Lung (tissue), 12 donors: ENCODE data around the gene DRICH1. TPM values are rescaled to one million over a fixed set of nuclear protein-coding genes. Genes with fewer than 3 reads are reported as not detected.
"Not testable (repeated sequence)": the region's sequence is repeated elsewhere in the genome, so short reads cannot be mapped to it uniquely, and the experiment has no call there.

Source experiments
- ATAC-seq: fragments of 200-7000 bp; cut with Tn5 transposase; one replicate; pipeline ENCODE4 v1.9.1; 2020; ENCODE audit warnings: moderate number of reproducible peaks; ENCODE audit not compliant: insufficient read depth, low FRiP score
- DNase-seq, 3 donors: peaks; one replicate each; pipeline ENCODE4 v3.0.0-alpha.2; 2013 to 2017
- H3K27ac ChIP-seq, 2 donors: one replicate each; pipeline ENCODE4 v1.5.1; 2013; ENCODE audit warnings: mild to moderate bottlenecking in 2 of 2, moderate library complexity in 2 of 2, control low read depth in 1 of 2, inconsistent platforms in 1 of 2, low read depth in 1 of 2, low read length in 1 of 2
- H3K27me3 ChIP-seq, 3 donors: one replicate each; pipeline ENCODE4 v1.5.1; 2013; ENCODE audit warnings: low read length in 2 of 3; ENCODE audit not compliant: control insufficient read depth in 3 of 3, insufficient read depth in 3 of 3
- H3K36me3 ChIP-seq, 4 donors: one replicate each; pipeline ENCODE4 v1.5.1; 2013; ENCODE audit warnings: low read length in 4 of 4, mild to moderate bottlenecking in 1 of 4, moderate library complexity in 1 of 4; ENCODE audit not compliant: control insufficient read depth in 4 of 4, insufficient read depth in 4 of 4
- H3K4me1 ChIP-seq, 5 donors: one replicate each; pipeline ENCODE4 v1.5.1; 2013; ENCODE audit warnings: low read length in 5 of 5, mild to moderate bottlenecking in 2 of 5, moderate library complexity in 1 of 5; ENCODE audit not compliant: control insufficient read depth in 5 of 5, insufficient read depth in 5 of 5
- H3K4me3 ChIP-seq: one replicate; pipeline ENCODE4 v1.5.1; 2013; ENCODE audit warnings: mild to moderate bottlenecking, control low read depth, moderate library complexity
- H3K9ac ChIP-seq, 2 donors: one replicate each; pipeline ENCODE4 v1.5.1; 2013; ENCODE audit warnings: low read length in 2 of 2, control low read depth in 1 of 2; ENCODE audit not compliant: insufficient read depth in 1 of 2
- H3K9me3 ChIP-seq, 4 donors: one replicate each; pipeline ENCODE4 v1.5.1; 2013; ENCODE audit warnings: low read length in 3 of 4, mild to moderate bottlenecking in 1 of 4, moderate library complexity in 1 of 4; ENCODE audit not compliant: control insufficient read depth in 4 of 4, insufficient read depth in 3 of 4
- CTCF ChIP-seq: IDR thresholded peaks from 2 replicates; pipeline ENCODE4 v1.5.1; 2012; ENCODE audit warnings: mild to moderate bottlenecking; ENCODE audit errors: control extremely low read depth, extremely low read depth
- WGBS, 2 donors: extraction: QIAGEN DNeasy Blood & Tissue Kit; methylation state at CpG; one replicate each; pipeline ENCODE4 v1.1.7; 2013; 5-methylcytosine and 5-hydroxymethylcytosine counted together
- polyA plus RNA-seq, 2 donors: library from polyadenylated mRNA; stranded (reverse); fragments of 200-250 nt; gene quantifications; one replicate each; pipeline ENCODE4 v1.2.1, GENCODE V29; 2013
- total RNA-seq, 2 donors: library from RNA; depleted of rRNA in 1 of 2; stranded (reverse); fragments of >200 nt in 1 of 2; gene quantifications; one replicate each; pipeline ENCODE4 v1.2.1, GENCODE V29; 2014 to 2021
- donor health status: control.
- donor health status: control.
- donor health status: Bipolar disorder and iron deficiency.
- donor health status: healthy.
- donor health status: DM: yes; HTN: yes; CAD: no.

The DRICH1 gene
- total and polyA plus RNA-seq, 4 donors = 0.15 to 0.86 (median 0.65) TPM

GRCh38 chr22:23574877-23575276 lies 57.2 kb downstream of the DRICH1 start:
- no peaks in the 10 kb centered on the region for H3K4me1 ChIP-seq
- peaks cover 0 to 2% (median 0%) of the 10 kb centered on the region in 4 donors for H3K9me3 ChIP-seq
- ATAC-seq = no peak
- no peak for TF ChIP-seq CTCF
- DNase-seq = no peak
- no peaks in the 10 kb centered on the region for H3K36me3 ChIP-seq
- no peak overlapping the region for H3K27ac ChIP-seq
- H3K27me3 ChIP-seq = no peaks in the 10 kb centered on the region
- no peak overlapping the region for H3K9ac ChIP-seq
- H3K4me3 ChIP-seq = no peak overlapping the region
- WGBS, 2 donors = 67 to 85% methylated on average over 8 of the region's 8 CpGs

- Histone ChIP-seq H3K27ac (no peak overlapping the region), H3K27me3 (no peaks in the 10 kb centered on the region)
Observed at GRCh38 chr22:23574371-23574811, 57.7 kb downstream of the DRICH1 start.

GRCh38 chr22:23573701-23574235 lies 58.4 kb downstream of the DRICH1 start:
- not testable (repeated sequence) for H3K4me1 ChIP-seq, H3K9me3 ChIP-seq, H3K4me3 ChIP-seq, ATAC-seq, H3K27ac ChIP-seq, H3K27me3 ChIP-seq, H3K36me3 ChIP-seq, DNase-seq, H3K9ac ChIP-seq
- 62 to 70% methylated on average over 8 of the region's 8 CpGs for WGBS, 2 donors

More at GRCh38 chr22:23574371-23574811, 57.7 kb downstream of the DRICH1 start:
- Histone ChIP-seq H3K36me3 (no peaks in the 10 kb centered on the region), H3K9me3 (peaks cover 0 to 2% (median 0%) of the 10 kb centered on the region in 4 donors), H3K4me3 (no peak overlapping the region), H3K9ac (no peak overlapping the region), H3K4me1 (no peaks in the 10 kb centered on the region)
- ATAC-seq = no peak
- DNase-seq = no peak
- WGBS, 2 donors = 79 to 88% methylated on average over 4 of the region's 4 CpGs
- no peak for TF ChIP-seq CTCF

GRCh38 chr22:23573106-23573505 lies 59.0 kb downstream of the DRICH1 start:
- H3K27me3 ChIP-seq, H3K9me3 ChIP-seq, H3K36me3 ChIP-seq, DNase-seq, H3K9ac ChIP-seq, H3K4me3 ChIP-seq, H3K27ac ChIP-seq, H3K4me1 ChIP-seq, ATAC-seq: not testable (repeated sequence)
- 79 to 86% methylated on average over 13 of the region's 13 CpGs for WGBS, 2 donors
